WTC11 (cell line): Measurements from ENCODE around the gene SLC29A1.

Source experiments
- NR3C1 ChIP-seq: sonication (generic); formaldehyde crosslinking; conservative IDR thresholded peaks from 2 replicates; pipeline ENCODE4 v1.8.1; 2023; ENCODE audit warnings: low read depth, mild to moderate bottlenecking, missing genetic modification reagents
- PRRX2 ChIP-seq: fragments of 250-450 bp; sonication (Bioruptor Pico); IDR thresholded peaks from 2 replicates; pipeline ENCODE4 v1.8.0; 2021; ENCODE audit warnings: mild to moderate bottlenecking
- TP53 ChIP-seq: sonication (generic); formaldehyde crosslinking; IDR thresholded peaks from 2 replicates; pipeline ENCODE4 v1.8.1; 2023; ENCODE audit warnings: mild to moderate bottlenecking, missing genetic modification reagents
- ZNF138 ChIP-seq: sonication (generic); formaldehyde crosslinking; conservative IDR thresholded peaks from 2 replicates; pipeline ENCODE4 v1.8.1; 2022; ENCODE audit warnings: mild to moderate bottlenecking, moderate library complexity, missing genetic modification reagents
- TF ChIP-seq, protein P1 (sequence below): sonication (generic); formaldehyde crosslinking; IDR thresholded peaks from 2 replicates; pipeline ENCODE4 v1.8.1; 2022; ENCODE audit warnings: mild to moderate bottlenecking, moderate library complexity, missing genetic modification reagents
- TF ChIP-seq, protein P2 (sequence below): fragments of 200-600 bp; IDR thresholded peaks from 2 replicates; pipeline ENCODE4 v1.8.0; 2022; ENCODE audit warnings: antibody characterized with exemption
- TF ChIP-seq, protein P3 (sequence below): sonication (generic); formaldehyde crosslinking; IDR thresholded peaks from 2 replicates; pipeline ENCODE4 v1.8.1; 2023; ENCODE audit warnings: mild to moderate bottlenecking, missing genetic modification reagents
- TF ChIP-seq, protein P4 (sequence below): sonication (generic); formaldehyde crosslinking; IDR thresholded peaks from 2 replicates; pipeline ENCODE4 v1.8.0; 2022; ENCODE audit warnings: mild to moderate bottlenecking, missing genetic modification reagents

DNA sequence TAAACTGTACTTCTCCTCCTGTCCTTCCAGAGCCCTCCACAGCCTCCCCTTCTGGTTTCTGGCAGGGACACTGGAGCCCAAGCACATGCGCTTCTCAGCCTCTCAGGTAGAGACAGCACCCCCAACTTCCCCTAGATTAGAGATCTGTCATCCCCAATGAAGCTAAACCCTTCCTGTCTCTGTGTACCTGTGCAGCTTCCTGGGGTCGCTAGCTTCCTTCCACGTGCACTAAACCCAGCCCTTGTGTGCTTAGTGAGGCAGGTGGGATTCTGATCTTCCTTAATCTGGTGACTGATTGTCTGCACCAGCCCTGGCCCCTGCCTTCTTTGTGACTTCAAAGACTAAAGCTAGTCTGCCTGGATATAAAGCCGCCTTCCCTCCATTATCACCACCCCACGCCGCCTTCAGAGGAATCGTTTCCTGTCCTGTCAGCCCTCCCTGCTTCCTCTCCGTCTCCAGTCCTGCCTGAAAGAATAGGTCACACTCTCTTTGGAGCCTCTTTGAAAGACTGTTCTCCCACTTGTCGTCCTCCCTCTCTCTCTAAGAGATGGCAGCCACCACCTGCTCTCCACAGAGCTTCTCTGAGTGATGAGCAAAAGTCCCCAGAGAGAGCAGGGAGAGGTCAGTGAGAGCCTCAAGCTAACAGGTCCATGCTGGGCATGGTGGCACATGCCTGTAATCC, 37.3 kb upstream of the SLC29A1 start:
- no peak for TF ChIP-seq PRRX2
- TF ChIP-seq, protein P1, sequence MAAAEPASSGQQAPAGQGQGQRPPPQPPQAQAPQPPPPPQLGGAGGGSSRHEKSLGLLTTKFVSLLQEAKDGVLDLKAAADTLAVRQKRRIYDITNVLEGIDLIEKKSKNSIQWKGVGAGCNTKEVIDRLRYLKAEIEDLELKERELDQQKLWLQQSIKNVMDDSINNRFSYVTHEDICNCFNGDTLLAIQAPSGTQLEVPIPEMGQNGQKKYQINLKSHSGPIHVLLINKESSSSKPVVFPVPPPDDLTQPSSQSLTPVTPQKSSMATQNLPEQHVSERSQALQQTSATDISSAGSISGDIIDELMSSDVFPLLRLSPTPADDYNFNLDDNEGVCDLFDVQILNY (CRISPR knock-in tag): no peak
- no peak for TF ChIP-seq TP53
- TF ChIP-seq, protein P2, sequence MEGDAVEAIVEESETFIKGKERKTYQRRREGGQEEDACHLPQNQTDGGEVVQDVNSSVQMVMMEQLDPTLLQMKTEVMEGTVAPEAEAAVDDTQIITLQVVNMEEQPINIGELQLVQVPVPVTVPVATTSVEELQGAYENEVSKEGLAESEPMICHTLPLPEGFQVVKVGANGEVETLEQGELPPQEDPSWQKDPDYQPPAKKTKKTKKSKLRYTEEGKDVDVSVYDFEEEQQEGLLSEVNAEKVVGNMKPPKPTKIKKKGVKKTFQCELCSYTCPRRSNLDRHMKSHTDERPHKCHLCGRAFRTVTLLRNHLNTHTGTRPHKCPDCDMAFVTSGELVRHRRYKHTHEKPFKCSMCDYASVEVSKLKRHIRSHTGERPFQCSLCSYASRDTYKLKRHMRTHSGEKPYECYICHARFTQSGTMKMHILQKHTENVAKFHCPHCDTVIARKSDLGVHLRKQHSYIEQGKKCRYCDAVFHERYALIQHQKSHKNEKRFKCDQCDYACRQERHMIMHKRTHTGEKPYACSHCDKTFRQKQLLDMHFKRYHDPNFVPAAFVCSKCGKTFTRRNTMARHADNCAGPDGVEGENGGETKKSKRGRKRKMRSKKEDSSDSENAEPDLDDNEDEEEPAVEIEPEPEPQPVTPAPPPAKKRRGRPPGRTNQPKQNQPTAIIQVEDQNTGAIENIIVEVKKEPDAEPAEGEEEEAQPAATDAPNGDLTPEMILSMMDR: no peak
- no peak for TF ChIP-seq ZNF138 (CRISPR knock-in tag)
- TF ChIP-seq NR3C1 (CRISPR knock-in tag): no peak
- TF ChIP-seq, protein P3, sequence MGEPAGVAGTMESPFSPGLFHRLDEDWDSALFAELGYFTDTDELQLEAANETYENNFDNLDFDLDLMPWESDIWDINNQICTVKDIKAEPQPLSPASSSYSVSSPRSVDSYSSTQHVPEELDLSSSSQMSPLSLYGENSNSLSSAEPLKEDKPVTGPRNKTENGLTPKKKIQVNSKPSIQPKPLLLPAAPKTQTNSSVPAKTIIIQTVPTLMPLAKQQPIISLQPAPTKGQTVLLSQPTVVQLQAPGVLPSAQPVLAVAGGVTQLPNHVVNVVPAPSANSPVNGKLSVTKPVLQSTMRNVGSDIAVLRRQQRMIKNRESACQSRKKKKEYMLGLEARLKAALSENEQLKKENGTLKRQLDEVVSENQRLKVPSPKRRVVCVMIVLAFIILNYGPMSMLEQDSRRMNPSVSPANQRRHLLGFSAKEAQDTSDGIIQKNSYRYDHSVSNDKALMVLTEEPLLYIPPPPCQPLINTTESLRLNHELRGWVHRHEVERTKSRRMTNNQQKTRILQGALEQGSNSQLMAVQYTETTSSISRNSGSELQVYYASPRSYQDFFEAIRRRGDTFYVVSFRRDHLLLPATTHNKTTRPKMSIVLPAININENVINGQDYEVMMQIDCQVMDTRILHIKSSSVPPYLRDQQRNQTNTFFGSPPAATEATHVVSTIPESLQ (CRISPR knock-in tag): no peak
- TF ChIP-seq, protein P4, sequence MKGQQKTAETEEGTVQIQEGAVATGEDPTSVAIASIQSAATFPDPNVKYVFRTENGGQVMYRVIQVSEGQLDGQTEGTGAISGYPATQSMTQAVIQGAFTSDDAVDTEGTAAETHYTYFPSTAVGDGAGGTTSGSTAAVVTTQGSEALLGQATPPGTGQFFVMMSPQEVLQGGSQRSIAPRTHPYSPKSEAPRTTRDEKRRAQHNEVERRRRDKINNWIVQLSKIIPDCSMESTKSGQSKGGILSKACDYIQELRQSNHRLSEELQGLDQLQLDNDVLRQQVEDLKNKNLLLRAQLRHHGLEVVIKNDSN (CRISPR knock-in tag): no peak
